H1 (cell line): ENCODE data around the gene PLXDC2. TPM values are rescaled to one million over a fixed set of nuclear protein-coding genes. Genes with fewer than 3 reads are reported as not detected.

ENCODE experiments used
- CTCF ChIA-PET: fragments of 300-600 bp; sonication (Branson Sonifier 250); formaldehyde crosslinking; loops from one replicate; lab custom pipeline; 2021; ENCODE audit not compliant: partially characterized antibody; lab: Charles Lee
- POLR2A ChIA-PET: fragments of 300-600 bp; sonication (Branson Sonifier 250); formaldehyde crosslinking; loops from one replicate; lab custom pipeline; 2021; ENCODE audit warnings: inconsistent platforms; ENCODE audit not compliant: partially characterized antibody; lab: Charles Lee
- DNase-seq, 2 experiments: peaks; one replicate each; pipeline versions ENCODE4 v3.0.0 to v3.0.0-alpha.2; 2010 to 2022; ENCODE audit warnings: low spot score in 2 of 2, low read depth in 1 of 2, mixed read lengths in 1 of 2
- FAIRE-seq: peaks from 2 replicates; lab custom pipeline; 2011; peaks lifted over from hg19 to GRCh38; lab: Jason Lieb, UNC
- H2AFZ ChIP-seq: 2 replicates; pipeline ENCODE4 v1.8.1; 2012; ENCODE audit warnings: low read length, inconsistent platforms
- H2AK5ac ChIP-seq: 2 replicates; pipeline ENCODE4 v1.6.1; 2013; ENCODE audit warnings: low read depth, low read length
- H2BK120ac ChIP-seq: replicated peaks from 2 replicates; pipeline ENCODE3; 2013; ENCODE audit warnings: low read depth, low read length, inconsistent platforms
- H2BK12ac ChIP-seq: 2 replicates; pipeline ENCODE4 v1.6.1; 2013; ENCODE audit warnings: low read depth, low read length
- H2BK15ac ChIP-seq: 2 replicates; pipeline ENCODE4 v1.6.1; 2013; ENCODE audit warnings: low read length
- H2BK20ac ChIP-seq: 2 replicates; pipeline ENCODE4 v1.6.1; 2013; ENCODE audit warnings: low read length
- H2BK5ac ChIP-seq: 2 replicates; pipeline ENCODE4 v1.6.1; 2013; ENCODE audit warnings: low read depth, low read length
- H3K14ac ChIP-seq: 2 replicates; pipeline ENCODE4 v1.6.1; 2013; ENCODE audit warnings: inconsistent platforms; ENCODE audit not compliant: insufficient read length
- H3K18ac ChIP-seq: 2 replicates; pipeline ENCODE4 v1.6.1; 2013; ENCODE audit warnings: low read length; ENCODE audit errors: extremely low read depth
- H3K23ac ChIP-seq: 2 replicates; pipeline ENCODE4 v1.6.1; 2013; ENCODE audit warnings: inconsistent platforms; ENCODE audit not compliant: insufficient read length
- H3K23me2 ChIP-seq: 2 replicates; pipeline ENCODE4 v1.6.1; 2013; ENCODE audit warnings: low read depth, low read length
- H3K27ac ChIP-seq: 2 replicates; pipeline ENCODE4 v1.6.1; 2011; ENCODE audit warnings: low read depth, low read length, inconsistent platforms
- H3K27me3 ChIP-seq, 4 experiments: replicated peaks in 1 of 4; 1 replicate in 1 of 4; 2 replicates in 3 of 4; pipeline versions ENCODE4 v1.6.1 to v1.8.1; 2011 to 2013; ENCODE audit warnings: low read length in 3 of 4, mild to moderate bottlenecking in 3 of 4, inconsistent platforms in 2 of 4, mixed read lengths in 2 of 4, moderate library complexity in 1 of 4; ENCODE audit not compliant: control insufficient read depth in 3 of 4, insufficient read depth in 3 of 4; ENCODE audit errors: extremely low read depth in 1 of 4
- H3K36me3 ChIP-seq, 4 experiments: 2 replicates each; pipeline versions ENCODE4 v1.6.1 to v1.8.1; 2011 to 2013; ENCODE audit warnings: mild to moderate bottlenecking in 4 of 4, low read length in 3 of 4, moderate library complexity in 2 of 4, control low read depth in 1 of 4, inconsistent platforms in 1 of 4; ENCODE audit not compliant: insufficient read depth in 4 of 4, control insufficient read depth in 2 of 4
- H3K4ac ChIP-seq: replicated peaks from 2 replicates; pipeline ENCODE3; 2013; ENCODE audit warnings: low read length, low read depth, mixed read lengths, inconsistent platforms; ENCODE audit not compliant: insufficient read length
- H3K4me1 ChIP-seq, 4 experiments: replicated peaks in 1 of 4; 1 replicate in 1 of 4; 2 replicates in 3 of 4; pipeline versions ENCODE4 v1.6.1 to v1.8.1; 2011 to 2013; ENCODE audit warnings: low read length in 3 of 4, inconsistent platforms in 2 of 4, mixed read lengths in 1 of 4; ENCODE audit not compliant: insufficient read depth in 4 of 4, control insufficient read depth in 3 of 4
- H3K4me2 ChIP-seq, 2 experiments: 2 replicates each; pipeline versions ENCODE4 v1.6.1 to v1.8.1; 2011 to 2013; ENCODE audit warnings: low read depth in 2 of 2, low read length in 2 of 2, control low read depth in 1 of 2, inconsistent platforms in 1 of 2, mild to moderate bottlenecking in 1 of 2; ENCODE audit not compliant: insufficient read depth in 1 of 2
- H3K4me3 ChIP-seq, 4 experiments: fragments of 200-600, 300-600 bp in 1 of 4; sonication (generic), shearing (Covaris generic), sonication (Bioruptor Twin) in 1 of 4; 2 replicates each; pipeline versions ENCODE4 v1.5.1 to v1.8.1; 2011 to 2016; ENCODE audit warnings: low read length in 4 of 4, low read depth in 3 of 4, control low read depth in 2 of 4, inconsistent platforms in 2 of 4, mild to moderate bottlenecking in 2 of 4, mixed read lengths in 1 of 4, moderate library complexity in 1 of 4; ENCODE audit not compliant: insufficient read depth in 2 of 4; ENCODE audit errors: extremely low read depth in 1 of 4
- H3K56ac ChIP-seq: replicated peaks from 2 replicates; pipeline ENCODE3; 2013; ENCODE audit warnings: low read depth, mild to moderate bottlenecking, mixed read lengths, low read length, inconsistent platforms; ENCODE audit not compliant: insufficient read length
- H3K79me1 ChIP-seq: 2 replicates; pipeline ENCODE4 v1.6.1; 2013; ENCODE audit warnings: low read depth, low read length, control low read depth
- H3K79me2 ChIP-seq, 2 experiments: 2 replicates each; pipeline versions ENCODE4 v1.6.1 to v1.8.1; 2012 to 2013; ENCODE audit warnings: low read length in 2 of 2, mild to moderate bottlenecking in 2 of 2, inconsistent platforms in 1 of 2; ENCODE audit not compliant: insufficient read depth in 2 of 2, control insufficient read depth in 1 of 2
- H3K9ac ChIP-seq, 4 experiments: replicated peaks in 1 of 4; 1 replicate in 1 of 4; 2 replicates in 3 of 4; pipeline versions ENCODE4 v1.6.1 to v1.8.1; 2011 to 2013; ENCODE audit warnings: low read depth in 3 of 4, low read length in 3 of 4, control low read depth in 2 of 4, mild to moderate bottlenecking in 2 of 4, moderate library complexity in 2 of 4, inconsistent platforms in 1 of 4; ENCODE audit errors: extremely low read depth in 1 of 4
- H3K9me3 ChIP-seq, 2 experiments: 2 replicates each; pipeline versions ENCODE4 v1.6.1 to v1.8.1; 2012 to 2013; ENCODE audit warnings: mild to moderate bottlenecking in 2 of 2, moderate library complexity in 2 of 2, control low read depth in 1 of 2, inconsistent platforms in 1 of 2, low read depth in 1 of 2, low read length in 1 of 2, mixed read lengths in 1 of 2; ENCODE audit not compliant: insufficient read depth in 2 of 2
- H4K20me1 ChIP-seq, 2 experiments: replicated peaks in 1 of 2; 2 replicates each; pipeline versions ENCODE3 to v1.8.1; 2011 to 2013; ENCODE audit warnings: inconsistent platforms in 2 of 2, low read length in 2 of 2, mild to moderate bottlenecking in 1 of 2; ENCODE audit not compliant: insufficient read depth in 2 of 2, control insufficient read depth in 1 of 2
- H4K5ac ChIP-seq: 2 replicates; pipeline ENCODE4 v1.6.1; 2013; ENCODE audit warnings: low read length, low read depth, mixed read lengths, inconsistent platforms; ENCODE audit not compliant: insufficient read length
- H4K8ac ChIP-seq: 2 replicates; pipeline ENCODE4 v1.8.0; 2013; ENCODE audit warnings: mild to moderate bottlenecking, moderate library complexity, low read length, inconsistent platforms; ENCODE audit not compliant: insufficient read depth; ENCODE audit errors: extremely low read depth
- H4K91ac ChIP-seq: replicated peaks from 2 replicates; pipeline ENCODE3; 2013; ENCODE audit warnings: low read length, mixed read lengths, inconsistent platforms; ENCODE audit not compliant: insufficient read length
- CEBPB ChIP-seq: IDR thresholded peaks from 2 replicates; pipeline ENCODE4 v1.6.1; 2012; ENCODE audit warnings: low read depth, low read length
- POU5F1 ChIP-seq: IDR thresholded peaks from 2 replicates; pipeline ENCODE4 v1.6.1; 2011; ENCODE audit warnings: low read depth, mild to moderate bottlenecking, low read length, moderate library complexity
- SIRT6 ChIP-seq: IDR thresholded peaks from one replicate; pipeline ENCODE4 v1.7.1; 2012; ENCODE audit warnings: low read length, inconsistent platforms
- SIX5 ChIP-seq: IDR thresholded peaks from 2 replicates; pipeline ENCODE4 v1.6.1; 2011; ENCODE audit warnings: mild to moderate bottlenecking, low read depth, low read length
- polyA plus RNA-seq, 7 experiments: library from polyadenylated mRNA; depleted of rRNA in 3 of 7; stranded (reverse) in 5 of 7; unstranded in 2 of 7; fragments of >200 nt in 5 of 7; fragments of 200-250 nt in 2 of 7; gene quantifications; 1 replicate in 5 of 7; 2 replicates in 1 of 7; 4 replicates in 1 of 7; pipeline versions ENCODE4 v1.2.1 to v1.2.3, GENCODE V29; 2011 to 2013; ENCODE audit warnings: missing spikeins in 2 of 7, mixed read lengths in 2 of 7
- total RNA-seq: library from RNA; stranded (reverse); fragmentation: NEBNext Ultra II Directional; extraction: Animal tissue kit (Norgen Biotek cat#: 25700); gene quantifications from 2 replicates; pipeline ENCODE4 v1.2.1, GENCODE V29; 2021

The PLXDC2 gene
- total and polyA plus RNA-seq, 2 of the 8 experiments (the other 6 are each of a cell fraction or from before 2014, with no cell fraction given): 23.0 to 40.5 TPM

- Histone ChIP-seq H3K27me3 (no peaks in the 10 kb centered on the region), H2AFZ (no peak overlapping the region), H3K23me2 (no peaks in the 10 kb centered on the region), H4K91ac (no peak overlapping the region), H3K14ac (no peak overlapping the region), H4K5ac (no peak overlapping the region), H2BK120ac (no peak overlapping the region), H3K9ac (no peak overlapping the region), H2BK15ac (no peak overlapping the region), H3K4ac (no peak overlapping the region), H3K79me1 (no peaks in the 10 kb centered on the region; the same call in none of the 2 replicates), H3K23ac (no peak overlapping the region), H4K8ac (no peak overlapping the region), H3K79me2 (peaks cover 0 to 53% of the 10 kb centered on the region in 2 experiments; a peak in 2 of 4 replicates), H2BK5ac (no peak overlapping the region), H2AK5ac (no peak overlapping the region), H3K18ac (no peak overlapping the region), H2BK12ac (no peak overlapping the region), H3K27ac (no peak overlapping the region)
- no peak for DNase-seq
- POLR2A ChIA-PET: no interaction called here
- CTCF ChIA-PET: no interaction called here
- TF ChIP-seq POU5F1 (no peak), SIX5 (no peak), CEBPB (peak; percentile 43; the same call in 1 of the 2 replicates), SIRT6 (no peak)
- TF ChIP-seq, all 59 proteins: peak for 1
- Histone ChIP-seq H3K9me3 (no peaks in the 10 kb centered on the region), H3K4me1 (peaks cover 0 to 14% (median 9%) of the 10 kb centered on the region in 4 experiments; a peak in 5 of 7 replicates), H3K4me3 (no peak overlapping the region), H3K4me2 (no peak overlapping the region), H4K20me1 (no peaks in the 10 kb centered on the region), H3K36me3 (no peaks in the 10 kb centered on the region), H2BK20ac (no peak overlapping the region), H3K56ac (no peak overlapping the region)
- FAIRE-seq: no peak
These were observed 98.9 kb downstream of the PLXDC2 start for GRCh38 chr10:19915125-19915524.
